HCT116 (cell line): ENCODE results near the gene KRT38. TPM values are rescaled to one million over a fixed set of nuclear protein-coding genes. Genes with fewer than 3 reads are reported as not detected.

Experiments
- ATAC-seq: fragments of 200-7000 bp; cut with Tn5 transposase; 2 replicates; pipeline ENCODE4 v1.9.1; 2020; ENCODE audit warnings: mild to moderate bottlenecking, moderate library complexity
- BruUV-seq: library from RNA; stranded (reverse); fragments of 400-500 nt; replicated peaks from 2 replicates; lab custom pipeline; 2021; lab: Mats Ljungman, UMichigan
- CTCF ChIA-PET: fragments of 300-600 bp; sonication (Branson Sonifier 250); formaldehyde crosslinking; loops from one replicate; lab custom pipeline; 2021; ENCODE audit warnings: antibody characterized with exemption; lab: Charles Lee
- POLR2A ChIA-PET: fragments of 300-600, 350-600 bp; sonication (Branson Sonifier 250); formaldehyde crosslinking; loops from one replicate; lab custom pipeline; 2021; ENCODE audit warnings: antibody characterized with exemption; lab: Charles Lee
- RAD21 ChIA-PET, 2 experiments: fragments of 300-600 bp; sonication (Branson Sonifier 250); formaldehyde crosslinking; loops; one replicate each; lab custom pipeline; 2023; ENCODE audit warnings: low total read pairs in 2 of 2; ENCODE audit not compliant: uncharacterized antibody in 2 of 2, unreplicated experiment in 2 of 2, low non-redundant PET in 1 of 2; lab: Charles Lee
- DNase-seq: peaks from one replicate; pipeline ENCODE4 v3.0.0-alpha.2; 2010; ENCODE audit warnings: low read depth, low spot score
- H2AFZ ChIP-seq: fragments of 200-600 bp; shearing (Covaris generic), sonication (generic); 2 replicates; pipeline ENCODE4 v1.6.1; 2017; ENCODE audit warnings: low read depth, mixed run types, mixed read lengths, antibody characterized with exemption, low read length; ENCODE audit not compliant: poor library complexity, severe bottlenecking
- H3K27ac ChIP-seq: 2 replicates; pipeline ENCODE4 v1.5.1; 2012; ENCODE audit warnings: low read depth, low read length
- H3K27me3 ChIP-seq: fragments of 200-600 bp; sonication (generic); 2 replicates; pipeline ENCODE4 v1.6.1; 2016; ENCODE audit warnings: mixed run types, low read length, mixed read lengths; ENCODE audit not compliant: insufficient read depth
- H3K36me3 ChIP-seq, 2 experiments: fragments of 200-500 bp in 1 of 2; fragments of 200-600 bp in 1 of 2; sonication (Bioruptor generic) in 1 of 2; sonication (generic) in 1 of 2; 2 replicates each; pipeline versions ENCODE4 v1.5.1 to v1.6.1; 2014 to 2016; ENCODE audit warnings: low read length in 2 of 2, inconsistent platforms in 1 of 2, mixed read lengths in 1 of 2, mixed run types in 1 of 2; ENCODE audit not compliant: insufficient read depth in 2 of 2, control insufficient read depth in 1 of 2
- H3K4me1 ChIP-seq, 2 experiments: fragments of 200-600 bp in 1 of 2; sonication (generic) in 1 of 2; 2 replicates each; pipeline versions ENCODE4 v1.5.1 to v1.6.1; 2012 to 2017; ENCODE audit warnings: low read length in 2 of 2, inconsistent platforms in 1 of 2, mild to moderate bottlenecking in 1 of 2, mixed read lengths in 1 of 2, mixed run types in 1 of 2, moderate library complexity in 1 of 2; ENCODE audit not compliant: insufficient read depth in 2 of 2, control insufficient read depth in 1 of 2
- H3K4me2 ChIP-seq: fragments of 200-600 bp; sonication (generic); 2 replicates; pipeline ENCODE4 v1.6.1; 2017; ENCODE audit warnings: mixed run types, low read length, mixed read lengths
- H3K4me3 ChIP-seq, 2 experiments: fragments of 200-600 bp in 1 of 2; sonication (generic) in 1 of 2; replicated peaks in 1 of 2; 2 replicates each; pipeline ENCODE4 v1.5.1; 2011 to 2016; ENCODE audit warnings: low read length in 2 of 2, control low read depth in 1 of 2, low read depth in 1 of 2, mild to moderate bottlenecking in 1 of 2, mixed read lengths in 1 of 2, mixed run types in 1 of 2
- H3K79me2 ChIP-seq: fragments of 200-600 bp; sonication (generic); 2 replicates; pipeline ENCODE4 v1.6.1; 2017; ENCODE audit warnings: mild to moderate bottlenecking, mixed run types, low read length, moderate library complexity, mixed read lengths; ENCODE audit not compliant: insufficient read depth
- H3K9ac ChIP-seq: fragments of 200-600 bp; sonication (generic); 2 replicates; pipeline ENCODE4 v1.6.1; 2016; ENCODE audit warnings: low read length, mixed read lengths
- H3K9me2 ChIP-seq: fragments of 200-600 bp; sonication (generic), shearing (Covaris generic); 2 replicates; pipeline ENCODE4 v1.6.1; 2017; ENCODE audit warnings: mixed run types, mild to moderate bottlenecking, moderate library complexity; ENCODE audit not compliant: insufficient read depth
- H3K9me3 ChIP-seq, 2 experiments: fragments of 200-500 bp in 1 of 2; fragments of 200-600 bp in 1 of 2; sonication (Bioruptor generic) in 1 of 2; sonication (generic) in 1 of 2; 2 replicates each; pipeline ENCODE4 v1.6.1; 2014 to 2017; ENCODE audit warnings: low read length in 2 of 2, mixed read lengths in 2 of 2, inconsistent platforms in 1 of 2, low read depth in 1 of 2, mild to moderate bottlenecking in 1 of 2, mixed run types in 1 of 2, moderate library complexity in 1 of 2; ENCODE audit not compliant: control insufficient read depth in 1 of 2, insufficient read depth in 1 of 2
- H4K20me1 ChIP-seq: fragments of 200-600 bp; sonication (generic), shearing (Covaris generic); 2 replicates; pipeline ENCODE4 v1.6.1; 2017; ENCODE audit warnings: mixed run types, mild to moderate bottlenecking, moderate library complexity; ENCODE audit not compliant: insufficient read depth
- EGR1 ChIP-seq: IDR thresholded peaks from 2 replicates; pipeline ENCODE4 v1.6.1; 2012; ENCODE audit warnings: low read depth
- EZH2 ChIP-seq: fragments of 200-600 bp; sonication (generic); IDR thresholded peaks from 2 replicates; pipeline ENCODE4 v1.6.1; 2017; ENCODE audit warnings: antibody characterized with exemption, mixed run types
- POLR2A ChIP-seq: IDR thresholded peaks from 2 replicates; pipeline ENCODE4 v1.7.0; 2011; ENCODE audit warnings: borderline replicate concordance; ENCODE audit not compliant: insufficient read depth, insufficient read length; ENCODE audit errors: extremely low read depth
- SRF ChIP-seq: IDR thresholded peaks from 2 replicates; pipeline ENCODE4 v1.6.1; 2012; ENCODE audit warnings: low read depth
- ZFX ChIP-seq: fragments of 450-650 bp; IDR thresholded peaks from 2 replicates; pipeline ENCODE4 v1.6.1; 2017
- intact Hi-C: fragments of 100-400 bp; cut with micrococcal nuclease; formaldehyde crosslinking; loops from 2 replicates; pipeline ENCODE4 v1.10.0; 2022
- total RNA-seq: library from RNA; stranded (reverse); gene quantifications from one replicate; pipeline ENCODE4 v1.2.1, GENCODE V29; 2021; ENCODE audit not compliant: unreplicated experiment
- TF ChIP-seq, protein P1 (sequence below): IDR thresholded peaks from 2 replicates; pipeline ENCODE4 v1.6.1; 2011; ENCODE audit warnings: mild to moderate bottlenecking, low read length, moderate library complexity; ENCODE audit not compliant: insufficient replicate concordance; ENCODE audit errors: extremely low read depth
- TF ChIP-seq, protein P2 (sequence below): IDR thresholded peaks from 2 replicates; pipeline ENCODE4 v1.6.1; 2012

The KRT38 gene
- total RNA-seq, 1 experiment from 2014 or later: not detected

- Histone ChIP-seq H3K9me2 (no peaks in the 10 kb centered on the region), H3K36me3 (no peaks in the 10 kb centered on the region), H3K27me3 (no peaks in the 10 kb centered on the region), H3K27ac (no peak overlapping the region), H3K9ac (no peak overlapping the region), H3K4me2 (no peak overlapping the region), H3K79me2 (no peaks in the 10 kb centered on the region), H3K9me3 (no peaks in the 10 kb centered on the region), H3K4me1 (peaks cover 15 to 31% of the 10 kb centered on the region in 2 experiments), H3K4me3 (no peak overlapping the region), H2AFZ (no peak overlapping the region), H4K20me1 (no peaks in the 10 kb centered on the region)
- ChIA-PET RAD21 (no interaction called here), POLR2A (interaction anchor here (0.9 kb wide), 1 partner anchor 9 kb away, joined by 3 read pairs; no protein-coding TSS in a partner anchor), CTCF (no interaction called here)
- intact Hi-C loops: loop anchor here (10.0 kb wide), 1 partner anchor 81 kb away; no protein-coding TSS in a partner anchor
- DNase-seq (no peak), ATAC-seq (no peak)
- TF ChIP-seq EGR1: no peak
- TF ChIP-seq SRF: no peak
- TF ChIP-seq, protein P1, sequence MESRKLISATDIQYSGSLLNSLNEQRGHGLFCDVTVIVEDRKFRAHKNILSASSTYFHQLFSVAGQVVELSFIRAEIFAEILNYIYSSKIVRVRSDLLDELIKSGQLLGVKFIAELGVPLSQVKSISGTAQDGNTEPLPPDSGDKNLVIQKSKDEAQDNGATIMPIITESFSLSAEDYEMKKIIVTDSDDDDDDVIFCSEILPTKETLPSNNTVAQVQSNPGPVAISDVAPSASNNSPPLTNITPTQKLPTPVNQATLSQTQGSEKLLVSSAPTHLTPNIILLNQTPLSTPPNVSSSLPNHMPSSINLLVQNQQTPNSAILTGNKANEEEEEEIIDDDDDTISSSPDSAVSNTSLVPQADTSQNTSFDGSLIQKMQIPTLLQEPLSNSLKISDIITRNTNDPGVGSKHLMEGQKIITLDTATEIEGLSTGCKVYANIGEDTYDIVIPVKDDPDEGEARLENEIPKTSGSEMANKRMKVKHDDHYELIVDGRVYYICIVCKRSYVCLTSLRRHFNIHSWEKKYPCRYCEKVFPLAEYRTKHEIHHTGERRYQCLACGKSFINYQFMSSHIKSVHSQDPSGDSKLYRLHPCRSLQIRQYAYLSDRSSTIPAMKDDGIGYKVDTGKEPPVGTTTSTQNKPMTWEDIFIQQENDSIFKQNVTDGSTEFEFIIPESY: no peak
- no TSS peak for BruUV-seq
These were observed 27.3 kb downstream of the KRT38 start for GRCh38 chr17:41413353-41413957.

DNA sequence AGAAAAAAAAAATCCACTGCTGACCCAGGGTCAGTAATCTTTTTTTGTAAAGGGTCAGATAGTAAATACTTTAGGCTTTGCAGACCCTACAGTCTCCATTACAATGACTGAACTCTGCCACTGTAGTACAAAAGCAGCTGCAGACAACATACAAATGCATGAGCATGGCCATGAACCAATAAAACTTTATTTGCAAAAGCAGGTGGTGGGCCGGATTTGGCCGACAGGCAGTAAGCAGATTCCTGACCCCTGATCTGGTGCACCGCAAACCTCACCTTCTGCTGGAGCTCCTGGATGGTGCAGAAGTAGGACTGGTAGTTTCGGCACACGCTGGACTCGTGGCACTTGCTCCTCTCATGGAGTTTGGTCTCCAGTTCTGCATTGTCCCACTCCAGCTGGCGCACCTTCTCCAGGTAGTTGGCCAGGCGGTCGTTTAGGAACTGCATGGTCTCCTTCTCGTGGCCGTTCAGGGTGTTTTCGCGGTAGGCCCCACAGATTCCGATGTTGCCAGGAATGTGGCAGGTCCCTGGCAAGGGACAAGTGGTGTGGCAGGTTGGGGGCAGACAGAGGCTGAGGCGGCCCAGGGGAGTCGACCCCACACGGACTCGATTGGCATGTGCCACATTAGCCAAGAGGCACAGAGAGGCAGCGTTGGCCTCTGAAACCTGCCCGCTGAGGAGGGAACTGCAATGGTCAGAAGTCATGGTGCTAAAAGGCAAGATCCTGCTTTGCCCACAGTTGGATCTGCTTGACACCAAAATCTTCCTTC lies 29.5 kb downstream of the KRT38 start:
- H2AFZ ChIP-seq: no peak overlapping the region
- intact Hi-C loops: loop anchor here (10.0 kb wide), 1 partner anchor 84 kb away; no protein-coding TSS in a partner anchor
- ATAC-seq: no peak
- DNase-seq: no peak
- no TSS peak for BruUV-seq
- H3K27ac ChIP-seq: no peak overlapping the region
- TF ChIP-seq ZFX: no peak
- TF ChIP-seq, protein P2, sequence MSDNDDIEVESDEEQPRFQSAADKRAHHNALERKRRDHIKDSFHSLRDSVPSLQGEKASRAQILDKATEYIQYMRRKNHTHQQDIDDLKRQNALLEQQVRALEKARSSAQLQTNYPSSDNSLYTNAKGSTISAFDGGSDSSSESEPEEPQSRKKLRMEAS: no peak
- no peak for TF ChIP-seq POLR2A
- no peak for TF ChIP-seq EZH2
- no peaks in the 10 kb centered on the region for H3K9me3 ChIP-seq
- H3K4me1 ChIP-seq: peaks cover 10 to 20% of the 10 kb centered on the region in 2 experiments
- POLR2A ChIA-PET: interaction anchor here (0.7 kb wide), 1 partner anchor 929 kb away, joined by 3 read pairs; no protein-coding TSS in a partner anchor
- CTCF ChIA-PET: no interaction called here
- H3K9me2 ChIP-seq: no peaks in the 10 kb centered on the region
- H3K27me3 ChIP-seq: no peaks in the 10 kb centered on the region
- no peak overlapping the region for H3K4me2 ChIP-seq
- no peaks in the 10 kb centered on the region for H4K20me1 ChIP-seq
- RAD21 ChIA-PET: no interaction called here
- no peak overlapping the region for H3K9ac ChIP-seq
- H3K36me3 ChIP-seq: no peaks in the 10 kb centered on the region
- no peak overlapping the region for H3K4me3 ChIP-seq
- H3K79me2 ChIP-seq: no peaks in the 10 kb centered on the region
